NCI-H748 treated with DMSO at 0.1 percent for 48 hours (cell line): ENCODE data around the gene NAA25.
A peak's percentile ranks its signal among the peaks of the same experiment; 100 is the strongest.

ENCODE experiments used
- DNase-seq: peaks from one replicate; lab custom pipeline; 2025; lab: John Stamatoyannopoulos, UW

The NAA25 gene

DNA sequence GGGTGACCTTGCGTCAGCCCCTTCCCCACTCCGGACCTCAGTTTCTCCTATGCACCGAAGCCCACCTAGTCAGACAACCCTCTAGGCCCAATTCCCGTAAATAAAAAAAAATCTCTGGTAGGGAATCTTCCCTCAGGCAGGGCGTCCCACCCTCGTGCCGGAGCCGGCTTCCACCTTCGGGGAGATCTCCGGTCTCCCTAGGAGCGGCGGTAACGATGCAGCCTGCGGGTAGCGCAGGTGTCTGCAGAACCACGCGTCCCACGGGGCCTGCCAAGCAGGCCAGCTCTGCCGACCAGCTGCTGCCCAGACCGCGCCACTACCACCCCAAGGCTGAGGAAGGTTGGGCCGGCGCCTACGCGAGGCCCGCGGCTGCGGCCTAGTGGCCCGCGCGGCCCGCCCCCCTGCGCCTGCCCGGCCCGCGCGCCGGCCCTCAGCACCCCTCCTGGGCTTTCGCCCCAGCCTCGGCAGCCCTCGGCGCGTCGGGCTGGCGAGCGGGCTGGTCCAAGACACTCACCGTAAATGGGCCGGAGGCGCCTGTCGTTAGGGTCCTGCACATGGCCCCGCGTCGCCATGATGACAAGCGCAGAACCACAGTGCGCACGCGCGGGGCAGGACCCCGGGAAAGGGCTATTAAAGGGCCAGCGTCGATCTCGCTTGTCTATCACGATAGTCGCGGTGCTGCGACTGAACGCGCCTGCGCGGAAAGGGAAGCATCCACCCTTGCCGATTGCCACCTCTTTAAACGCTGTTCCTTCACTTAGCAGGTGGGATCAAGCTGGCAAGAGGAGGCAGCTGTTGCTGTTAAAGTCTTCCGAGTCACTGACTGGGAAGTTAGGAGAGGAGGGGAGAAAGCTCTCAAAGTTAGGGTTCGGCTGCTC lies at the start of gene NAA25:
Gene NAA25, minus strand, starts transcription at position 582 of the 878 bp plus-strand sequence. Its CDS starts 10 bp downstream, at position 572.
- DNase-seq, result peak; percentile 61

DNA sequence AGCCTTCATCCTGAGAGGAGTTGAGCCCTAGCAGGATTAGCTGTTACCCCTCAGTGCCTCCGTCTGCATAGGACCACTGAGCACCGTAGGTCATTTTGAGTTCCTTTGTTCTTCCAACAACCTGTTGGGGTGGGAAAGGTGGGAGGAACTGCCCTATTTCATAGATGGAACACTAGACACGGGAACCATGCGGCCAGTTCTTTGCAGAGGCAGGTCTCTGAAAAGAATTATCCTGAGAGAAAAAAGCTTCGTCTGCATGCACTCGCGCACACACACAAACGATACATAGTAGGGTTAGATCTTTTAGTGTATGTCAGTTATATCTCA lies 45.3 kb upstream of the NAA25 start:
- no peak for DNase-seq

DNA sequence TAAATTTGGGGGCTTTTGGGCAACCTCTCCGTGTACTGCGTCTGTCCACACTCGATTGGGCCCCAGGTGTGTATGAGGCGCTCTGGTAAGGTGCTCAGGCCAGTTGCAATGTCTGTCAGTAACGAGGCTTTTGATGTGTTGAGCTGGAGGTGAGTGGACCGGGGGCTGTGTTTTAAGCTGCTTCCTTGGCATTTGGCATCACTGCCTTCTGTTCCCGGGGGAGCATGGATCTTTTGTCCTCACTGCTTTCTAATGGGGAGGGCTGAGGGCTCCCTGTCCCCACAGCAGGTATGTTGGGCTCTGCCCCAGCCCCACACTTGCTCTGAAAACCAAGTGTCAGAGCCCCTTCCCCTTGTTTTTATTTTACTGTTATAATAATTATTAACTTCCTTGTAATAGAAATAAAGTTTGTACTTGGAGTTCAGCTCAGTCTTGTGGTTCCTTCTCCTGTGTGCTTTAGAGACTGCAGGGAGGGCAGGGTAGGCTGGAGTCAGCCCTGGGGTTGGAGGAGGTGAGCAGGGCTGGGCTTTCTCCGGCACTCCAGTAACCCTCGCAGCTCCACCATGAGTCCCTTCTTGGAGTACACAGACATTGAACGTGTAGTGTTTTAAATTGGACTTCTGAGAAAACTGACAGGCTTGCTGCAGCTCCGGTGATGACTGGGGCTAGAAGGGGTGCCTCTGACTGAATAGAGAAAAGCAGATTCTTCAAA lies 44.8 kb upstream of the NAA25 start:
- DNase-seq, result no peak

DNA sequence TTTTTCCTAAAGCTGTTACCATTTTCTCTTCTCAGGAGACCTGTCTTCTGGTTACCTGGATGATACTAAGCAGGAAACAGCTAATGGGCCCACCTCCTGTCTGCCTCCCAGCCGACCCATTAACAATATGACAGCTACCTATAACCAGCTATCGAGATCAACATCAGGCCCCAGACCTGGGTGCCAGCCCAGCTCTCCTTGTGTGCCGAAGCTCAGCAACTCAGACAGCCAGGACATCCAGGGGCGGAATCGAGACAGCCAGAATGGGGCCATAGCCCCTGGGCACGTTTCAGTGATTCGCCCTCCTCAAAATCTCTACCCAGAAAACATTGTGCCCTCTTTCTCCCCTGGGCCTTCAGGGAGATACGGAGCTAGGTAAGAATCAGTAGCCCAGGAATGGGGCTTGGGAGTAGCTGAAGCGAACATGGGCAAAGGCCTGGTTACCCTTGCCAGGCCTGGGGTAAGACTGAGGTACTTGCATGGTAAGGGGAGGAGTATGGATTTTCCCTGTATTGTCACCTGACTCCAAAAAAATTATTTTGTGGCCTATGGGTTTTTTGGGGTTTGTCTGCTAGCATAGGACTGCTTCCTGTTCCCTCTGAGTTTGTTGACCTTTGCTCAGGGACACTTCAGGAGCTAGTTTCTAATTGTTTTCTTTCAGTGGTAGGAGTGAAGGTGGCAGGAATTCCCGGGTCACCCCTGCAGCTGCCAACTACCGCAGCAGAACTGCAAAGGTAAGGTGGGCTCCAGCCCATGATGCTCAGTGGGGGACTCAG lies 43.4 kb upstream of the NAA25 start:
- no peak for DNase-seq

- DNase-seq, result no peak
Observed at GRCh38 chr12:112149596-112149995, 41.0 kb upstream of the NAA25 start.

GRCh38 chr12:112148031-112148513 lies 39.5 kb upstream of the NAA25 start:
- DNase-seq, result no peak

DNA sequence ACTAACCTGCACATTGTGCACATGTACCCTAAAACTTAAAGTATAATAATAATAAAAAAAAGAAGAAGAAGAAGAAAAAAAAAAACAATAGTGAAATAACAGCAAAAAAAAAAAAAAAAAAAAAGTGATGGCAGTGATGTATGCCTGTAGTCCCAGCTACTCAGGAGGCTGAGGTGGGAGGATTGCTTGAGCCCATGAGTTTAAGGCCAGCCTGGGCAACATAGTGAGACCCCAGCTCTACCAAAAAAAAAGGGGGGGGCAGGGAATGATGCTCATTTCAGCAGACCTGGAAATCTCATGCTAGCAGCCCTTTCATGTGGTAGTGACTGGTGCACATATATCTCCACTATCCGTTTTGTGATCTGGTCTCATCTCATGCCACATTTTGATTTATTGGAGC lies 37.5 kb upstream of the NAA25 start:
- DNase-seq, result no peak

DNA sequence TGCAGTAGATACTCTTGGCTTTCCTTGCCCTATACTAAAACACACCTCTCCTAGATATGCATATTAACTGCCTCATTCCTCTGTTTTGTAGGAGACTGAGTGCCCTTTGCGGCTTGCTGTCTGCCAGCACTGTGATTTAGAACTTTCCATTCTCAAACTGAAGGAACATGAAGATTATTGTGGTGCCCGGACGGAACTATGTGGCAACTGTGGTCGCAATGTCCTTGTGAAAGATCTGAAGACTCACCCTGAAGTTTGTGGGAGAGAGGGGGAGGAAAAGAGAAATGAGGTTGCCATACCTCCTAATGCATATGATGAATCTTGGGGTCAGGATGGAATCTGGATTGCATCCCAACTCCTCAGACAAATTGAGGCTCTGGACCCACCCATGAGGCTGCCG lies 32.1 kb upstream of the NAA25 start:
- DNase-seq, result no peak

DNA sequence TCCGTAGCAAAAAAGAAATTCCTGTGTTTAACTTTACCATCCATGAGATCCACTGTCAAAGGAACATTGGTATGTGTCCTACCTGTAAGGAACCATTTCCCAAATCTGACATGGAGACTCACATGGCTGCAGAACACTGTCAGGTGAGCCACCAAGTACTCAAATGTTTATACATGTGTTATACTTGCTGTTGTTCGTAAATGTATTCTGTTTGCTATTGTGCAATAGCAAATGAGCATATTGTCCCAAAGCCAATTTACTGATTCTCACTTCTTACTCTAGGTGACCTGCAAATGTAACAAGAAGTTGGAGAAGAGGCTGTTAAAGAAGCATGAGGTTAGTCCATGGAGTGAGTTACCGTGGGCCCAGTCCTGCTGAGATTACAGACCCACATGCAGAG lies 26.1 kb upstream of the NAA25 start:
- DNase-seq, result no peak

GRCh38 chr12:112133418-112133817 lies 24.8 kb upstream of the NAA25 start:
- no peak for DNase-seq

DNA sequence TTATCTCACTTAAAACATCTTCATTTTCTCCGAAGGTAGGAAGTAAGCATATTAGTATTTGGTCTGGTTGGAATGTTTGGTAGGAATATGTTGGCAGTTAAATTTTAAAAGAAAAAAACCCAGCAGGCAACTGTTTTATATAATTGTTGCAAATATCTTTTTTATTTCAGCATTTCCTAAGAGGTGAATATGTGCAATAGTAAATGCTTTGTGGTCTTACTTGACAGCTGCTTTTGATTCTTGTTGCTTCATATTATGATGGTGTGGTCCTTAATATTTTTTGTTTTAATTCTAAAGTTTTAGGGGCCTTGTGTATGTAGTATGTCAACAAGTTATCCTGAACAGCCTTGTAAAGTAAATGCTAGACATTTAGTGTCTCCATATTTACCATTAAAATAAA lies 23.1 kb upstream of the NAA25 start:
- DNase-seq, result no peak

GRCh38 chr12:112130441-112130998 lies 21.9 kb upstream of the NAA25 start:
- no peak for DNase-seq

- DNase-seq, result no peak
Observed at GRCh38 chr12:112126911-112127310, 18.3 kb upstream of the NAA25 start.

- DNase-seq, result no peak
Observed at GRCh38 chr12:112126000-112126438, 17.4 kb upstream of the NAA25 start.

DNA sequence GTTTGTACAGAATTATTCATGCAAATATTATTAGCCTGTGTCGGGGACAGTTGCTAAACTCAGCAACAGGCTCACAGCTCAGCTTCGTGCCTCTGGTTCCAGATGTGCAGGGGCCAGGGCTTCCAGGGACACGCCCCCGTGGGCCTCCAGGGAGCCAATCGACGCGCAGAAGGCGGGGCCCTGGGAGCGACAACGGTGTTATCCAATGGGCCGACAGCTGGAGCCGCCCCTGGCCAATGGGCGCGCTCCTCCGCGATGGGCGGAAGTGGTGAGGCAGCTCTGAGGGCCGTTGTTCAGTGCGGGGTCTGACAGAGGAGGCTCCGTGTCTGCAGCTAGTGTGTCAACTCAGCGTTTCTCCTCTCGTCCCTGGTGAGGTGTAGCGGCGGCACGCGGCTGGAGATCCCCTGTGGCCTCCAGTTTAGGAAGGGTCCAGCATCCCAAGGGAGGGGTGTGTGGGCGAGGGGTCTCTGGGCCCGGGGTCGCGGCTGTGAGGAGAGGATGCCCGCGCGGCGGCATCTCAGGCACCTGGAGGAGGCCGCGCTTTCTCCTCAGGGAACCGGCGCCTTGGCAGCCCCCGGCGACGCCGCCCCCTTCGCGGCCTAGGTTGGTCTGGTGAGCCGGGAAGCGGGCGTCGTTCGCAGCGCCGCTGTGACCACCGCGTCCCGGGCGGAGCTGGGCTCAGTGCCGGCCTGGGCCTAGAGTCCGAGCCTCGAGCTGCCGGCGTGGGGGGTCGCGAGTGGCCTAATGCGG lies 16.8 kb upstream of the NAA25 start, which contains the start of gene TRAFD1:
Gene TRAFD1, plus strand, starts transcription at position 311 of the 750 bp plus-strand sequence. CDS start 4,963 bp downstream, outside the sequence.
- DNase-seq, result peak; percentile 94

DNA sequence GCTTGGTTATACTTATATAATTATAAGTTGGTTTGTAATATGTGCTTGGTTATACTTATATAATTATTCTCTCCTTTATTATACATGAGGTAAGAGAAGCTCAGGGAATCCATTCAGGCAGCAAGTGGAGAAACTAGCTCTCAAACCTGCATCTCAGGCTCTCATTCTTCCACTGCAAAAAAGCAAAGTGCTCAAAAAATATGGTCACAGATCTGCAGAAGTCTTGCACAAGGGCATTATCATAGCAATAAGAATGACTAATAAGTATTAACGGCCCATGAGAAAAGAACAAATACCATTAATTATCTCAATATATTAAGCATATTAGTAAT lies 16.3 kb upstream of the NAA25 start:
- no peak for DNase-seq

DNA sequence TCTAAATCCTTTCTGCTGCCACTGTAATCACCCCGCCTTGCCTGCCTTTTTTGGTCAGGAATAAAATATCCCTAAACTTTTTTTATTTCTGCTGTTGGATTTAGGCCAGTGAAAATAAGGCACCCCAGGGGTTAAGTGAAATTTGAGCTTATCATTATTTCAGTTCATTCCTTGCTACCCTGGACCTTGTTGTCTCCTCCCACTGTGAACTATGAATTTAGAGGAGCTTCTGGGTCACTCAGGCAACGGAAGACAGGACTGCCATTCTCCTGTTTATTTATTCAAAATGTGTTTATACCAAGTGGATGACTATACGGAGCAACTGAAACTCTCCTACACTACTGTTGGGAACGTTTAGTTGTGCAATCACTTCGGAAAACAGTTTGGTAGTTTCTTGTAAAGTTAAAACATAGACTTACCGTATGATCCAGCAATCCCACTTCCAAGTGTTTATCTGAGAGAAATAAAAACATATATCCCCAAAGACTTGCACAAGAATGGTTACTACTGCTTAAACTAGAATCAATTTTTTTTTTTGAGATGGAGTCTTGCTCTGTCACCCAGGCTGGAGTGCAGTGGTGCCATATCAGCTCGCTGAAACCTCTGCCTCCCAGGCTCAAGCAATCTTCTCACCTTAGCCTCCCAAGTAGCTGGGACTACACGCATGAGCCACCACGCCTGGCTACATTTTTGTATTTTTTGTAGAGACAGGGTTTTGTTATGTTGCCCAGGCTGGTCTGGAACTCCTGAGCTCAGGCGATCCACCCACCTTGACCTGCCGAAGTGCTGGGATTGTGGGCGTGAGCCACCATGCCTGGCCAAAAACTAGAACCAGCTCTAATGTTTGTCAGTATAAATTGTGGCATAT lies 14.5 kb upstream of the NAA25 start:
- no peak for DNase-seq

DNA sequence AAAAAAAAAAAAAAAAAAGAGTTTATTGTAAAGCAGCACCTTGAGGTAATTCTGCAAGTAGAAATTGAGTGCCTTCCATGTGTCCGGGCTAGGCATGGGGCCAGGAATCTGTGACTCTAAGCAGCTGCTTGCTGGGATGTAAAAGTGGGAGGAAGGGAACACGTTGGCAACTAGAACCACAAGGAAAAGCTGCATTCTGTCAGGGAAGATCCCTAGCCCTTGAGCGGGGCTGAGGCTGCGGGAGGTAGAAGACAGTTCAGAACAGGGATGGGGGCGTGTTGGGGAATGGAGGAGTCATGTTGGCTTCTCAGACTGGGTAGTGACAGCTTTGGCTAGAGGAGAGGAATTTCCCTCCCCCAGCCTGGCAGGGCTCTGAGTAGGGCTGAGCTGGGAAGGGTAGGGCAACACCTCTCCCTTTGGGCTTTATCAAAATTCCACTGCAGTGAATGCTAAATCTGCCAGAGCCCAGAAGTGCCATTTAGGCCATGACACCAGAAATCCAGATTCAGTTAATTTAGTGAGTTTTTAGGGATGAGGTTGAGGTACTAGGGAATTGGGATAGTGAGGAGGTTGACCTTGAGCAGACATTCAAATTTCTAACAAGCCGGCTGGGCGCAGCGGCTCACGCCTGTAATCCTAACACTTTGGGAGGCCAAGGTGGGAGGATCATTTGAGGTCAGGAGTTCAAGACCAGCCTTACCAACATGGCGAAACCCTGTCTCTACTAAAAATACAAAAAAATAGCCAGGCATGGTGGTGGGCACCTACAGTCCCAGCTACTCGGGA lies 13.4 kb upstream of the NAA25 start:
- no peak for DNase-seq

DNA sequence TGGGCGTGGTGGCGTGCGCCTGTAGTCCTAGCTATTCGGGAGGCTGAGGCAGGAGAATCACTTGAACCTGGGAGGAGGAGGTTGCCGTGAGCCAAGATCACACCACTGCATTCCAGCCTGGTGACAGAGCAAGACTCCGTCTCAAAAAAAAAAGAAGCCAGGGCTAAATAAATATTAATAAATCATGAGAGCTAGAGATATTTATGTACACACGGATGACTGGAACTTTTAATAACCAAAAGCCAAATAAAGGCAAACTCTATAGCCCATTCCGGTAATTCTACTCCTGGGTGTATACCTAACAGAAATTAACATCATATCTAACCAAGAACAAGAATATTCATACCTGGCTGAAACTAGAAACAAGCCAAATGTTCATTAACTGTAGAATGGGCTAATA lies 9.1 kb upstream of the NAA25 start:
- no peak for DNase-seq
